HepG2 (cell line): ENCODE data around the gene NPEPL1. TPM values are rescaled to one million over a fixed set of nuclear protein-coding genes. Genes with fewer than 3 reads are reported as not detected.

Experiments used
- ARNT ChIP-seq: fragments of 450-650 bp; IDR thresholded peaks from 2 replicates; pipeline ENCODE4 v1.6.1; 2017
- RFX1 ChIP-seq: fragments of 450-650 bp; IDR thresholded peaks from 2 replicates; pipeline ENCODE4 v1.6.1; 2017
- SRSF9 ChIP-seq: fragments of 200-400 bp; formaldehyde crosslinking; IDR thresholded peaks from 2 replicates; pipeline ENCODE4 v1.6.1; 2018; ENCODE audit warnings: borderline replicate concordance, mild to moderate bottlenecking, low read depth, low read length; ENCODE audit not compliant: insufficient read depth, poor library complexity, severe bottlenecking
- TMF1 ChIP-seq: sonication (generic); formaldehyde crosslinking; IDR thresholded peaks from 2 replicates; pipeline ENCODE4 v1.8.1; 2022; ENCODE audit warnings: low read depth, missing genetic modification reagents
- ZFP90 ChIP-seq: sonication (generic); formaldehyde crosslinking; IDR thresholded peaks from 2 replicates; pipeline ENCODE4 v1.8.0; 2022; ENCODE audit warnings: missing genetic modification reagents, mild to moderate bottlenecking, inconsistent platforms, borderline replicate concordance
- ZNF407 ChIP-seq: sonication (generic); formaldehyde crosslinking; IDR thresholded peaks from one replicate; pipeline ENCODE4 v1.5.1; 2020; ENCODE audit warnings: mild to moderate bottlenecking, missing genetic modification reagents; ENCODE audit errors: not compliant biosample characterization
- ZNF710 ChIP-seq: sonication (generic); formaldehyde crosslinking; IDR thresholded peaks from 2 replicates; pipeline ENCODE4 v1.5.0; 2020; ENCODE audit warnings: mild to moderate bottlenecking, missing genetic modification reagents, borderline replicate concordance
- ZNF761 ChIP-seq: sonication (generic); formaldehyde crosslinking; conservative IDR thresholded peaks from 2 replicates; pipeline ENCODE4 v1.4.0; 2020; ENCODE audit warnings: mild to moderate bottlenecking, missing genetic modification reagents
- polyA plus RNA-seq, 8 experiments: library from polyadenylated mRNA; depleted of rRNA in 3 of 8; stranded (reverse) in 7 of 8; unstranded in 1 of 8; fragments of >200 nt; fragmentation: Illumina TruSeq in 4 of 8; extraction: Trizol in 4 of 8; gene quantifications; 2 replicates each; pipeline versions ENCODE4 v1.2.1 to v1.2.3, GENCODE V29; 2011 to 2016; ENCODE audit warnings: low read depth in 4 of 8, missing spikeins in 1 of 8, mixed read lengths in 1 of 8; ENCODE audit not compliant: insufficient read depth in 1 of 8
- total RNA-seq, 5 experiments: library from RNA; depleted of rRNA; stranded (reverse); fragments of >200 nt; fragmentation: Illumina TruSeq; extraction: Trizol; gene quantifications; 2 replicates each; pipeline ENCODE4 v1.2.3, GENCODE V29; 2016; ENCODE audit warnings: low read depth in 1 of 5

NPEPL1 gene
- total and polyA plus RNA-seq, 2 of the 13 experiments (the other 11 are each of a cell fraction or from before 2014, with no cell fraction given) = 4.1 to 7.5 TPM

DNA sequence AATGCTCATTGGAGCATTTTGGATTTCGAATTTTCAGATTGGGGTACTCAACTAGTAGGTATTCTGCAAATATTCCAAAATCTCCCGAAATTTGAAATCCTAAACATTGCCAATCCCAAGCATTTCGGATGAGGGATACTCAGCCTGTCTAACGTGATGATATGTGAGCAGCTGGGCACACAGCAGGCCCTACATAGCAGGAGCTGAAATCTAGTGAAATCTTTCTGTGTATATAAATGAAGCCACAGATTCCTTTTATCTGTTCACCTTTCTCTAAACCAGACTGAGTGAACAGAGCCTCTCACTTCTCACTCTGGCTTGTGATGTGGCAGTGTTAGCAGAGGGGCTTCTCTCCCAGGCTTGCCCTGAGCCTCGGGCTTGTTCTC lies 23.7 kb upstream of the NPEPL1 start (continued):
- TF ChIP-seq ZNF407 (CRISPR knock-in tag) (no peak), SRSF9 (no peak), ARNT (no peak), ZNF761 (CRISPR knock-in tag) (no peak), RFX1 (no peak), TMF1 (CRISPR knock-in tag) (no peak), ZNF710 (no peak), ZFP90 (CRISPR knock-in tag) (no peak)
